Panc1 (cell line): ENCODE measurements around the gene VPS4B. TPM values are rescaled to one million over a fixed set of nuclear protein-coding genes. Genes with fewer than 3 reads are reported as not detected.

Experiments
- ATAC-seq: fragments of 200-7000 bp; cut with Tn5 transposase; 2 replicates; pipeline ENCODE4 v1.9.1; 2020; ENCODE audit warnings: mild to moderate bottlenecking, moderate library complexity
- BruUV-seq: library from RNA; stranded (reverse); fragments of 400-500 nt; replicated peaks from 2 replicates; lab custom pipeline; 2021; lab: Mats Ljungman, UMichigan
- CTCF ChIA-PET: fragments of 300-600 bp; sonication (Branson Sonifier 250); formaldehyde crosslinking; loops from one replicate; lab custom pipeline; 2022; ENCODE audit warnings: antibody characterized with exemption; lab: Charles Lee
- POLR2A ChIA-PET: fragments of 300-600 bp; sonication (Branson Sonifier 250); formaldehyde crosslinking; loops from one replicate; lab custom pipeline; 2022; ENCODE audit warnings: antibody characterized with exemption; lab: Charles Lee
- DNase-seq: peaks from one replicate; pipeline ENCODE4 v3.0.0-alpha.2; 2010; ENCODE audit warnings: low read depth, low spot score
- H3K27ac ChIP-seq: 2 replicates; pipeline ENCODE4 v1.5.1; 2011; ENCODE audit warnings: mild to moderate bottlenecking, low read length, inconsistent platforms
- H3K27me3 ChIP-seq: fragments of 200-500 bp; sonication (Bioruptor generic); 2 replicates; pipeline ENCODE4 v1.6.0; 2014; ENCODE audit warnings: low read length, inconsistent platforms; ENCODE audit not compliant: control insufficient read depth, insufficient read depth
- H3K36me3 ChIP-seq: fragments of 200-500 bp; sonication (Bioruptor generic); 2 replicates; pipeline ENCODE4 v1.5.1; 2014; ENCODE audit warnings: inconsistent platforms, mild to moderate bottlenecking, low read length, moderate library complexity; ENCODE audit not compliant: control insufficient read depth, insufficient read depth
- H3K4me1 ChIP-seq: 2 replicates; pipeline ENCODE4 v1.5.1; 2011; ENCODE audit warnings: inconsistent platforms, mild to moderate bottlenecking, low read length, moderate library complexity; ENCODE audit not compliant: control insufficient read depth, insufficient read depth
- H3K4me3 ChIP-seq, 2 experiments: 2 replicates each; pipeline ENCODE4 v1.5.1; 2011 to 2012; ENCODE audit warnings: low read depth in 2 of 2, low read length in 2 of 2, mild to moderate bottlenecking in 2 of 2, inconsistent platforms in 1 of 2, moderate library complexity in 1 of 2
- H3K9me3 ChIP-seq: fragments of 200-500 bp; sonication (Bioruptor generic); 2 replicates; pipeline ENCODE4 v1.5.1; 2014; ENCODE audit warnings: low read depth, mild to moderate bottlenecking, inconsistent platforms, low read length, moderate library complexity; ENCODE audit not compliant: control insufficient read depth, insufficient read depth
- CTCF ChIP-seq: fragments of 450-650 bp; IDR thresholded peaks from 2 replicates; pipeline ENCODE4 v1.5.1; 2017; ENCODE audit warnings: mild to moderate bottlenecking
- POLR2AphosphoS5 ChIP-seq: IDR thresholded peaks from 2 replicates; pipeline ENCODE4 v1.6.1; 2012; ENCODE audit warnings: mild to moderate bottlenecking, low read depth, low read length, moderate library complexity
- REST ChIP-seq, 2 experiments: IDR thresholded peaks; 2 replicates each; pipeline ENCODE4 v1.6.1; 2011 to 2012; ENCODE audit warnings: low read depth in 2 of 2, control low read depth in 1 of 2, low read length in 1 of 2, mild to moderate bottlenecking in 1 of 2, moderate library complexity in 1 of 2; ENCODE audit not compliant: insufficient read depth in 1 of 2
- SIN3A ChIP-seq: IDR thresholded peaks from 2 replicates; pipeline ENCODE4 v1.6.1; 2012; ENCODE audit warnings: low read depth, mild to moderate bottlenecking, low read length, moderate library complexity, borderline replicate concordance; ENCODE audit not compliant: insufficient read depth
- TCF7L2 ChIP-seq: IDR thresholded peaks from 2 replicates; pipeline ENCODE4 v1.6.1; 2011; ENCODE audit warnings: mild to moderate bottlenecking, low read depth, low read length, inconsistent platforms
- in situ Hi-C: cut with HindIII; loops from 2 replicates; pipeline ENCODE4 v1.10.0; 2016; ENCODE audit warnings: low sequenced_read_pairs, low pct_unique_long_range_greater_than_20kb
- intact Hi-C: fragments of 100-400 bp; cut with micrococcal nuclease; formaldehyde crosslinking; loops from one replicate; pipeline ENCODE4 v1.10.0; 2022; ENCODE audit not compliant: unreplicated experiment
- total RNA-seq: library from RNA; stranded (reverse); gene quantifications from one replicate; pipeline ENCODE4 v1.2.1, GENCODE V29; 2021; ENCODE audit not compliant: unreplicated experiment

Gene VPS4B
- total RNA-seq, 1 experiment from 2014 or later = 44.5 TPM

- ChIA-PET CTCF (no interaction called here), POLR2A (no interaction called here)
- Histone ChIP-seq H3K4me3 (no peak overlapping the region), H3K9me3 (no peaks in the 10 kb centered on the region), H3K4me1 (no peaks in the 10 kb centered on the region), H3K27me3 (no peaks in the 10 kb centered on the region), H3K27ac (no peak overlapping the region), H3K36me3 (peaks cover 18% of the 10 kb centered on the region)
- DNase-seq (no peak), ATAC-seq (no peak)
- no TSS peak for BruUV-seq
- intact Hi-C loops (no loop called here), in situ Hi-C loops (no loop called here)
- TF ChIP-seq SIN3A = no peak
- TF ChIP-seq TCF7L2 = no peak
- no peak for TF ChIP-seq CTCF
- TF ChIP-seq REST (IDR thresholded peaks at IDR 0.05; ENCODE audit: insufficient read depth in 1 of 2, low read depth in 2 of 2, low read length in 1 of 2) = no peak
- no peak for TF ChIP-seq POLR2AphosphoS5
Observed at GRCh38 chr18:63407734-63408133, 14.5 kb downstream of the VPS4B start.

GRCh38 chr18:63405986-63406385 is 16.3 kb downstream of the VPS4B start:
- no peak for TF ChIP-seq REST (IDR thresholded peaks at IDR 0.05; ENCODE audit: insufficient read depth in 1 of 2, low read depth in 2 of 2, low read length in 1 of 2)
- no peak for TF ChIP-seq POLR2AphosphoS5
- no peak overlapping the region for H3K27ac ChIP-seq
- DNase-seq = no peak
- no peaks in the 10 kb centered on the region for H3K27me3 ChIP-seq
- in situ Hi-C loops (no loop called here), intact Hi-C loops (no loop called here)
- ChIA-PET CTCF (no interaction called here), POLR2A (no interaction called here)
- no TSS peak for BruUV-seq
- ATAC-seq = no peak
- no peak overlapping the region for H3K4me3 ChIP-seq
- H3K9me3 ChIP-seq = no peaks in the 10 kb centered on the region
- H3K36me3 ChIP-seq = peaks cover 19% of the 10 kb centered on the region
- no peaks in the 10 kb centered on the region for H3K4me1 ChIP-seq
